ENCODE measurements around the gene SLAIN1. TPM values are rescaled to one million over a fixed set of nuclear protein-coding genes. Genes with fewer than 3 reads are reported as not detected.

The SLAIN1 gene
- polyA plus RNA-seq, 6 donors from 2014 or later = 9.4 to 36.4 (median 20.0) TPM

DNA sequence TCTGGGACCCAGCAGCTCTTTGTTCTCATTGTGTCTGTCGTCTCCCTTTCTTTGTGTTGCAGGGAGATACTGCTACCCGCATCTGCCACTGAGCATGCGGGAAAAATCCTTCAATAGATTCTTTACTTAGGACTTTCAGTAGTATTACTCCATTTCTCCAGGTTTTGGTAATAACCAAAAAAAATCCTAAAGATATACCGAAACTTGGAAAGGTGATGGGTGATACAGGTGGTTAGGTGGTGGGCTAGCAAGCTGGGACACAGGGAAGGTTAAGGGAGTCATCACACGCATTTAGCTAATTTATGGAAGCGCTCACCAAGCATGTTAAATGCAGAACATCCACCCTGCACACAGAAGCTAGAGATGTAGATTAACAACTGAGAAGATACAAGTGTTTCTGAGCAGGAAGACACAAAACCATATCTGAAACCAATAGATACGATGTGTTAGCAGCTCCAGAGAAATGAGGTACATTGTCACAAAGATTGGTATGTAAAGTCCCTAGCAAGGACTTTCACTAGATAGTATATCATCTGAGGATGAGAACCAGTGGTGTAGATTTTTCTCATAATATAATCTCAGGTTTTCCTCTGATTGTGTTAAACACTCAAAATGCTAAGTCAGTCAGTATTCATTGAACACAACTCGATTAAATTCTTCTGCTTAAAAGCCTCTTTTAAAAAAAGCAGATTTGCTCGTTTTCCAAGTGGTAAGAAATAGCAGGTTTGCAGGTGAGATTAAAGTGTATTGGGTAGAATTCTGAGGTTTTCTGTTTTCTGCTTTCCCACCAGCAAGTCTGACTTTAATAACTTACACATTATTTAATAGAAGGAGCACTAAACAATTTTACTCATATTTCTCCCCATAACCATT is 1.2 kb upstream of the SLAIN1 start:
- peak; percentile 40 for DNase-seq
- Mint-ChIP-seq H3K9me3 (no peaks in the 10 kb centered on the region), H3K27ac (peak overlapping the region; percentile 57 to 97 (median 90)), H3K27me3 (no peaks in the 10 kb centered on the region), H3K4me1 (peaks cover 22 to 30% (median 27%) of the 10 kb centered on the region in 3 donors), H3K36me3 (peaks cover 0 to 7% of the 10 kb centered on the region in 2 donors), H3K4me3 (peak overlapping the region; percentile 69 to 99 (median 92))
- ATAC-seq (ENCODE audit: low read depth in 2 of 2) = no peak

DNA sequence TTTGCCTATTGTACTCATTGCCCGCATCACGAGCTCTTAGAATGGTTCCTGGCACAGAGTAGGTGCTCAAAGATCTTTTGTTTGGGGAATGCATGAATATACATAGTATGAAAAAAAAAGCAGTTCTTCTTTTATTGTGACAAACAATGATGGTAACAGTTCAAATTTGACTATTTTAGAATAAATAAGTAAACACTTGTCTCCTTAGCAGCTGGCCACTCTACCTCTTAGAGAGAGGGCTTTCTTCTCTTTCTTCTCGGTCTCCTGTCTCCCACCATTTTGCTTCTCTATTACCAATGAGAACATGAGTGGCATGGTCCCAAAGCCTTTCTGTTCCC is 639 bp upstream of the SLAIN1 start:
- Mint-ChIP-seq H3K27me3 (no peaks in the 10 kb centered on the region), H3K4me1 (peaks cover 22 to 30% (median 27%) of the 10 kb centered on the region in 3 donors), H3K4me3 (peak overlapping the region; percentile 79 to 99 (median 93)), H3K9me3 (no peaks in the 10 kb centered on the region), H3K27ac (peak overlapping the region; percentile 68 to 98 (median 94)), H3K36me3 (peaks cover 0 to 7% of the 10 kb centered on the region in 2 donors)
- DNase-seq (no peak), ATAC-seq (ENCODE audit: low read depth in 2 of 2) (peak; percentile 12 to 14)

DNA sequence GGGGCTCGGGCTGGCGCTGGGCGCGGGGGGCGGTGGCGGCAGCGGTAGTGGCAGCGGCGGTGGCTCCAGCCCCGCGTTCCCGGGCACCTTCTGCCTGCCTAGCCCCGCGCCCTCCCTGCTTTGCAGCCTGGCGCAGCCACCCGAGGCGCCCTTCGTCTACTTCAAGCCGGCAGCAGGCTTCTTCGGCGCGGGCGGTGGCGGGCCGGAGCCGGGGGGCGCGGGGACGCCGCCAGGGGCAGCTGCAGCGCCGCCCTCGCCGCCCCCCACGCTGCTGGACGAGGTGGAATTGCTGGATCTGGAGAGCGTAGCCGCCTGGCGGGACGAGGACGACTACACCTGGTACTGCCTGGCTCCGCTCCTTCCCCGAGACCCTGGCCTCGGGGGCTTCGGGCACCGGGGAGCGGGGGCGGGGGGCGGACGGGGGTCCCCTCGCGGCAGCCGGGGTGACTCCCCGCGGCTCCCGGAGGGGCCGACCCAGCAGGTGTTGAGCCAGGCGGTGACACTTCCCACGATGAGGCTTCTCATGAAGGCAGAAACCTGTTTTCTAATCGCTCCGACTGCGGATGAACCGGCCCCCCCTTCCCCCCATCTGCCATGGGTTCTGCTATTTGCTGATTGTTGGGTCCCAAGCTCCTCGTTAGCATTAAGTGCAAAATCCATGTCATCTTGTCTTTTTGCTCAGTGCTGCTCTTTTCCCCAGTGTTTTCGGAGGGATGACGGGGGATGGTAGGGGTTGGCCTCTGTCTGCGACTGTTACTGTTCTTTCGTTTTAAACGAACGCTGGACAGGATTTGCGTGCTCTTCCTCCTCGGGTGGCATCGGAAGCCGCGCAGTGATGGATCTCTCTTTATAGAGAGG is 943 bp downstream of the SLAIN1 start:
- H3K27me3 Mint-ChIP-seq = no peaks in the 10 kb centered on the region
- H3K36me3 Mint-ChIP-seq = peaks cover 0 to 7% of the 10 kb centered on the region in 2 donors
- DNase-seq (peak; percentile 47), ATAC-seq (ENCODE audit: low read depth in 2 of 2) (peak; percentile 20 to 24)
- H3K4me3 Mint-ChIP-seq = peak overlapping the region; percentile 93 to 100 (median 98)
- peak overlapping the region; percentile 67 to 98 (median 94) for H3K27ac Mint-ChIP-seq
- H3K4me1 Mint-ChIP-seq = peaks cover 22 to 37% (median 27%) of the 10 kb centered on the region in 3 donors
- H3K9me3 Mint-ChIP-seq = no peaks in the 10 kb centered on the region

DNA sequence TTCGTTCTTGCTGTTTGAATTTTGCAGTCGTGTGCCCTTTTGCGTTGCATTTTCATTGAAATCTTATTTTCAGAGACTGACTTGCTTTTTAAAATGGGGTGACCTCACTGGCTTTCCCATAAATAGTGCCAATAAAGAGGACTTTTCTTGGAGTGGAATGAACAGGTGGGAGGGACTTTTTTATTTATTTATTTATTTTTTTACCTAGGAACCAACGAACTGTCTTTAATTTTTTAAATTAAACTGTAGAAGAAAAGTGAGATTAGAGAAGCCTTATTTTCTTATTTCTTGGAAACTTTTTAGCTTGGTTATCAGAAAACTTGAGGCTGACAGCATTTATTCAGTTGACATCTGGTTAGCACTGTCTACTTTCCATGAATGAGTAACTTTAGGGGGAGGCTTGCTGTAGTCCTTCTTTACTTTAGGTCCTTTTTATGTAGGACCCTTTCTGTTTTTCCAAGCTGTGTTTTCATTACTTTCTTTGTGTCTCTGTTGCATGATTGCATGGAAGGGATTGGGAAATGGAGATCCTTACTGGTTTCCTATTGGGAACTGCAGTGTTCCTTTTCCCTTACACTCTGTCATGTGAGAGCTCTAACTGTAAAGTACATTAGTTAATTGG is 1.7 kb downstream of the SLAIN1 start:
- peaks cover 22 to 39% (median 27%) of the 10 kb centered on the region in 3 donors for H3K4me1 Mint-ChIP-seq
- no peaks in the 10 kb centered on the region for H3K9me3 Mint-ChIP-seq
- DNase-seq (no peak), ATAC-seq (ENCODE audit: low read depth in 2 of 2) (no peak)
- peak overlapping the region; percentile 93 to 100 (median 98) for H3K4me3 Mint-ChIP-seq
- H3K27me3 Mint-ChIP-seq = no peaks in the 10 kb centered on the region
- H3K27ac Mint-ChIP-seq = peak overlapping the region in 5 of 6 donors; percentile 92 to 98 (median 94)
- peaks cover 0 to 7% of the 10 kb centered on the region in 2 donors for H3K36me3 Mint-ChIP-seq

DNA sequence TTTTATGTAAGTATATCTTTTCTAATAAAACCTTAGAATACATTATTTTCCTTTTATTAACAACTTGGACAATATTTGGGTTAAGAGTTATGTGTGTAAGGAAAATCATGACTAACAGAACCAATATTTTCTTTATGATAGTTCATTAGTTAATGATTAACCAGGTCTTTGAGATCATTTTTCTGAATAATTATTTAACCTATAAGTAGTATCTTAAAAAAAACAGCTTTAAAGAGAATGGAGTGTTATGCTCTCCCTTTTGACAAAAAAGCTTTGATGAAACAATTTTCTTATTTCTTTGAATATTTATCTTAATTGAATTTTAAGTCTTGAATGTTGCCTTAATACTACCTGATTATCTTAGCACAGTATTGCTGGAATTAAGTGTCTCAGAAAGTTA is 3.8 kb downstream of the SLAIN1 start:
- Mint-ChIP-seq H3K4me1 (peaks cover 16 to 32% (median 22%) of the 10 kb centered on the region in 3 donors), H3K27me3 (no peaks in the 10 kb centered on the region), H3K4me3 (no peak overlapping the region), H3K9me3 (no peaks in the 10 kb centered on the region), H3K36me3 (peaks cover 0 to 7% of the 10 kb centered on the region in 2 donors), H3K27ac (no peak overlapping the region)
- DNase-seq = no peak
- ATAC-seq (ENCODE audit: low read depth in 2 of 2) = no peak

DNA sequence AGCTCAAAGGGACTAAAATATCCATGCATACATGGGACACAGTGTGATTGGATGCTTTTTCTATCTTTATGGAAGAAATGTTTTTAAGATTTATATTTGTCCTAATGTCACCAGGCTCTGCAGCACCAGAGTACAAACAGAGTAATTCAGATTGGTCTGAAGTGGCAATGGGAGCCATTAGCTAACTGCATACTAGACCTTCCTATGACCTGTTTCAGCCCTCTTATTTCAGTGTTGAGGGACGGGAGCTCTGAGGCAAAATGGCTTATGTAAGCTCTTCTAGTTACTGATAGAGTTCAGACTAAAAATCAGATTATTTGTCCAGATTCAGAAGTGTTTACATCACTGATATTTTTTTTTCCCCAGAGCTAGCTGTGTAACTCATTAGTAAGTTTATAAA is 4.9 kb downstream of the SLAIN1 start:
- H3K27me3 Mint-ChIP-seq = no peaks in the 10 kb centered on the region
- no peak for DNase-seq
- H3K4me1 Mint-ChIP-seq = peaks cover 9 to 23% (median 12%) of the 10 kb centered on the region in 3 donors
- no peaks in the 10 kb centered on the region for H3K9me3 Mint-ChIP-seq
- no peak for ATAC-seq (ENCODE audit: low read depth in 2 of 2)
- peaks cover 0 to 14% of the 10 kb centered on the region in 2 donors for H3K36me3 Mint-ChIP-seq
- peak overlapping the region in 1 of 8 donors; percentile 58 for H3K4me3 Mint-ChIP-seq
- no peak overlapping the region for H3K27ac Mint-ChIP-seq

DNA sequence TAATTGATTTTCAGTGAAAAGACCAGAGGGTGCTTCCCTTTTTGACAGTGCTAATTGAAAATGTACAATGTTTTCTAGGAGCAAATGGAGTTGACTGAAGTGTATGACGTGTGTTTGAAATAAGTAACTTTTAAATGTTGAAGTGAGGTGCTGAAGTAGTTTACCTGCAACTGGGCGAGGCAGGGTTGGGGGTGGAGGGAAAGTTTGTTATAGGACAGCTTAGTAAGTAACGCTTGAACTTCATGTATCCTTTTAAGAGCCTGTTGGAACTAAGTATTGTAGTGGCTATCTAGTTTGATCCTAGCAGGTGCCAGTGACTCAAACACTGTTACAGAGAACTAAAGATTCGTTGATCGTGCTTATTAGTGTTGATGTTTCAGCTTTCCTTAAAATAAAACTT is 5.9 kb downstream of the SLAIN1 start:
- H3K27me3 Mint-ChIP-seq = no peaks in the 10 kb centered on the region
- peaks cover 8 to 24% of the 10 kb centered on the region in 2 donors for H3K36me3 Mint-ChIP-seq
- H3K4me3 Mint-ChIP-seq = no peak overlapping the region
- ATAC-seq (ENCODE audit: low read depth in 2 of 2) (no peak), DNase-seq (no peak)
- no peak overlapping the region for H3K27ac Mint-ChIP-seq
- peaks cover 12 to 23% (median 12%) of the 10 kb centered on the region in 3 donors for H3K4me1 Mint-ChIP-seq
- H3K9me3 Mint-ChIP-seq = no peaks in the 10 kb centered on the region

DNA sequence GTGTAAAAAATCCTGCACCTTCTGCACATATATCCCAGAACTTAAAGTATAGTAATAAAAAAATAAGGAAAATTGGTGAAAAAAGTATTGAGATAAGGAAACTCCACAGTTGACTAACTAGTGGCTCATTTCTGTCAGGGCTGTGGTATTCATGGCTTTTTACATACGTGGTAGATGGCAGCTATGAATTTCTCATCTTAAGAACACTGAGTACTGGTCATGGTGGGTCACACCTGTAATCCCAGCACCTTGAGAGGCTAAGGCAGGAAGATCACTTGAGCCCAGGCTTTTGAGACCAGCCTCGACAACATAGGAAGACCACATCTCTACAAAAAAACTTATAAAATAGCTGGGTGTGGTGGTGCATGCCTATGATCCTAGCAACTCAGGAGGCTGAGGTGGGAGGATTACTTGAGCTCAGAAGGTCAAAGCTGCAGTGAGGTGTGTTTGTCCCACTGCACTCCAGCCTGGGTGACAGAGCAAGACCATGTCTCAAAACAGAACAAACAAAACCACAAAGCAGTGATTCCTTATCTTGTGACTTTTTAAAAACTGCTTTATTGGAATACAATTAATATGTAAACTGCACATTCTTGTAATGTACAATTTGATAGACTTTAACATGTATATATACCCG is 16.8 kb downstream of the SLAIN1 start:
- DNase-seq (no peak), ATAC-seq (ENCODE audit: low read depth in 2 of 2) (no peak)
- Mint-ChIP-seq H3K4me3 (no peak overlapping the region), H3K27ac (peak overlapping the region in 1 of 6 donors; percentile 15), H3K4me1 (peaks cover 16 to 29% (median 29%) of the 10 kb centered on the region in 3 donors), H3K9me3 (peaks cover 0 to 24% (median 15%) of the 10 kb centered on the region in 7 donors), H3K27me3 (no peaks in the 10 kb centered on the region), H3K36me3 (peaks cover 2 to 11% of the 10 kb centered on the region in 2 donors)

DNA sequence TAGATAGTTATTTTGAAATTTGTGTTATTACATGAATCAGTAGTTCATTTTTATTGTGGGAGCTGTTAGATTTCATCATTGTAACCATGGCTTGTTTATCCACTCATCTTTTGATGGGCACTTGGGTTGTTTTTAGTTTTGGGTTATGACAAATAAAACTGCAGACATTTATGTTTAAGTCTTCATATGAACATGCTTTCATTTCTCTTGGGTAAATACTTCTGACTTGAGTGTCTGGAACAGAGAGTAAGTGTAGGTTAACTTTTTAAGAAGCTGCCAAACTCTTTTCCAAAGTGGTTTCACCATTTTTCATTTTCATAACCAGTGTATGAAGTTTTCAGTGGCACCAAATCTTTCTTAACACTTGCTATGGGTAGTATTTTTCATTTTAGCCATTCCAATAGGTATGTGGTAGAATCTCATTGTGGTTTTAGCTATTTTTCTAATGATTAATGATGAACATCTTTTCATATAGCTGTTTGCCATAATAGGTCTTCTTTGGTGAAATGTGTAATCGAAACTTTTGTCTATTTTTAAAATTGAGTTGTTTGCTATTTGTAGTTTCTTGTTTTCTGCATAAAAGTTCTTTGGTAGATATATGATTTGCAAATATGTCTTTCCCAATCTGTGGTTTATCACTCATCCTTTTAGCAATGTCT is 17.9 kb downstream of the SLAIN1 start:
- Mint-ChIP-seq H3K27ac (no peak overlapping the region), H3K4me3 (no peak overlapping the region), H3K9me3 (peaks cover 0 to 22% (median 12%) of the 10 kb centered on the region in 7 donors), H3K36me3 (peaks cover 3 to 11% of the 10 kb centered on the region in 2 donors), H3K27me3 (no peaks in the 10 kb centered on the region), H3K4me1 (peaks cover 19 to 33% (median 33%) of the 10 kb centered on the region in 3 donors)
- no peak for ATAC-seq (ENCODE audit: low read depth in 2 of 2)
- no peak for DNase-seq

DNA sequence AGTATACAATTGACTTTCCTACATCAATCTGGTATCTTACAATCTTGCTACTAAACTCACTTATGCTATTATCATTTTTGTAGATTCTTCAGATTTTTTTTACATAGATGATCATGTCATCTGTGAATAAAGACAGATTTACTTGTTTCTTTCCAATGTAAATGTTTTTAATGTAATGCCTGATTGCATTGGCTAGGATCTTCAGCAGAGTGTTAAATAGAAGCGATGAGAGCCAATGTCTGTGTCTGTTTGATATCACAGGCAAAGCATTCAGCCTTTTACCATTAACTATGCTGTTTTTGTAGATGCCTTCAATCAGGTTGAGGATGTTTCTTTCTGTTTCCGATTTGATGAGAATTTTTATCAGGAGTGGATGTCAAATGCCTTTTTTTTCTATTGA is 19.2 kb downstream of the SLAIN1 start:
- no peak overlapping the region for H3K4me3 Mint-ChIP-seq
- peaks cover 22 to 44% (median 33%) of the 10 kb centered on the region in 3 donors for H3K4me1 Mint-ChIP-seq
- no peak overlapping the region for H3K27ac Mint-ChIP-seq
- H3K36me3 Mint-ChIP-seq = peaks cover 14% of the 10 kb centered on the region in 2 donors
- H3K9me3 Mint-ChIP-seq = peaks cover 2 to 16% (median 7%) of the 10 kb centered on the region in 7 donors
- H3K27me3 Mint-ChIP-seq = no peaks in the 10 kb centered on the region
- DNase-seq = no peak
- ATAC-seq (ENCODE audit: low read depth in 2 of 2) = no peak

DNA sequence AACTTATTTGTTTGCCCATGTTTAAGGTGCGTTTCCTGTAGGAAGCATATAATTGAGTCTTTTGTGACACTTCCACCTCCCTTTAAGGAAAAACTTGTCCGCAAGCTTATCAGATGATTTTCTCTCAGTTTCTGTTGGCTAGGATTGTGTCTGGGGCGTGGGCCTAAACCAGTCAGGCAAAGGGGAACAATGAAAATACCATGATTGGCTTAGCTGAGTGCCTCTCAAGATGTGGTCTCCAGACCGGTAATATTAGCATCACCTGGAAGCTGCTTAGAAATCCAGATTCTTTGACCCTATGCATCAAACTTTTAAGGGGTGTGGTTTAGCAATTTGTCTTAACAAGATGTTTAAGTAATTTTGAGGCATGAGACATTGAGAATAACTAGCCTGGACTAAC is 20.0 kb downstream of the SLAIN1 start:
- no peaks in the 10 kb centered on the region for H3K27me3 Mint-ChIP-seq
- peaks cover 0 to 7% (median 3%) of the 10 kb centered on the region in 7 donors for H3K9me3 Mint-ChIP-seq
- DNase-seq (no peak), ATAC-seq (ENCODE audit: low read depth in 2 of 2) (no peak)
- peaks cover 18 to 23% of the 10 kb centered on the region in 2 donors for H3K36me3 Mint-ChIP-seq
- H3K4me3 Mint-ChIP-seq = no peak overlapping the region
- no peak overlapping the region for H3K27ac Mint-ChIP-seq
- peaks cover 22 to 44% (median 33%) of the 10 kb centered on the region in 3 donors for H3K4me1 Mint-ChIP-seq

DNA sequence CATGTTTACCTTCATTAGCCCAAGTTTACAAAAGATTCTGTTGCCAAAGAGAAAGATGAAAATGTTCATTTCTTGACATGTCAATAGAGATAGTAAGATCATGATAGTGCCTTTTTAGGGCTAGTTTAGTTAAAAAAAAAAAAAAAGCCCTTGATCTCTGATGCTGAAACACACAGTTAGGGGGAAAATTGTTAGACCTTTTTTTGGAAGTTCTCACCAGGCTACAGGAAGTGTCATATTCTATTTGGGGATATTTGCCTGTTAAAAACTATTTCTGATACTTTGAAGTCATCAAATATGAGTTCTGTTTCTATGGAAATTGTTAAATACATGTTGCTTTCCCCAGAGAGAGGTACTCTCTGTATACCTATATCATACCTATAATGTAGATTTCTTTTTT is 21.6 kb downstream of the SLAIN1 start:
- H3K4me1 Mint-ChIP-seq = peaks cover 23 to 44% (median 26%) of the 10 kb centered on the region in 3 donors
- ATAC-seq (ENCODE audit: low read depth in 2 of 2) = no peak
- DNase-seq = no peak

More for the DNA sequence above, 21.6 kb downstream of the SLAIN1 start:
- Mint-ChIP-seq H3K27me3 (no peaks in the 10 kb centered on the region), H3K27ac (peak overlapping the region in 3 of 6 donors; percentile 5 to 83 (median 48)), H3K4me3 (no peak overlapping the region), H3K9me3 (peaks cover 0 to 4% (median 0%) of the 10 kb centered on the region in 7 donors), H3K36me3 (peaks cover 24 to 34% of the 10 kb centered on the region in 2 donors)

Measured in naive B cell (primary cell).